DMS79 treated with DMSO at 0.1 percent for 48 hours (cell line): ENCODE results near the gene ZMIZ1.

Experiments used
- DNase-seq: peaks from one replicate; lab custom pipeline; 2025; lab: John Stamatoyannopoulos, UW

Gene ZMIZ1

GRCh38 chr10:79097021-79097872, 28.5 kb downstream of the ZMIZ1 start:
- DNase-seq = no peak

- no peak for DNase-seq
These were observed 29.3 kb downstream of the ZMIZ1 start for GRCh38 chr10:79098061-79098460.

- DNase-seq = no peak
These were observed 29.8 kb downstream of the ZMIZ1 start for GRCh38 chr10:79098596-79099015.

GRCh38 chr10:79099898-79100448, 31.2 kb downstream of the ZMIZ1 start:
- DNase-seq = no peak

- DNase-seq = no peak
These were observed 32.0 kb downstream of the ZMIZ1 start for GRCh38 chr10:79100771-79101170.

GRCh38 chr10:79101560-79102497, 33.1 kb downstream of the ZMIZ1 start:
- peak; percentile 25 for DNase-seq

GRCh38 chr10:79102498-79102874, 33.7 kb downstream of the ZMIZ1 start:
- no peak for DNase-seq

GRCh38 chr10:79103129-79103528, 34.4 kb downstream of the ZMIZ1 start:
- DNase-seq = no peak

GRCh38 chr10:79103585-79103984, 34.8 kb downstream of the ZMIZ1 start:
- no peak for DNase-seq

- no peak for DNase-seq
These were observed 36.5 kb downstream of the ZMIZ1 start for GRCh38 chr10:79105150-79105739.

- no peak for DNase-seq
These were observed 37.1 kb downstream of the ZMIZ1 start for GRCh38 chr10:79105818-79106217.

- DNase-seq = no peak
These were observed 37.7 kb downstream of the ZMIZ1 start for GRCh38 chr10:79106256-79107050.

GRCh38 chr10:79107736-79108264, 39.0 kb downstream of the ZMIZ1 start:
- no peak for DNase-seq

GRCh38 chr10:79108728-79109127, 40.0 kb downstream of the ZMIZ1 start:
- DNase-seq = no peak

- DNase-seq = no peak
These were observed 42.7 kb downstream of the ZMIZ1 start for GRCh38 chr10:79111427-79111826.

GRCh38 chr10:79111846-79112614, 43.3 kb downstream of the ZMIZ1 start:
- no peak for DNase-seq

GRCh38 chr10:79112881-79113431, 44.2 kb downstream of the ZMIZ1 start:
- no peak for DNase-seq

GRCh38 chr10:79113827-79114226, 45.1 kb downstream of the ZMIZ1 start:
- DNase-seq = no peak

- DNase-seq = no peak
These were observed 46.5 kb downstream of the ZMIZ1 start for GRCh38 chr10:79115302-79115701.

GRCh38 chr10:79116368-79116767, 47.6 kb downstream of the ZMIZ1 start:
- no peak for DNase-seq
